ENCODE data around the gene FAM107B. TPM values are rescaled to one million over a fixed set of nuclear protein-coding genes. Genes with fewer than 3 reads are reported as not detected.

Gene FAM107B
- total RNA-seq, 1 experiment from 2014 or later: 158 TPM

- Histone ChIP-seq H3K27me3 (ENCODE audit: low read length) (no peaks in the 10 kb centered on the region), H3K27ac (ENCODE audit: low read length) (no peak overlapping the region), H3K4me3 (ENCODE audit: low read length) (no peak overlapping the region), H3K36me3 (ENCODE audit: insufficient read depth, low read length) (no peaks in the 10 kb centered on the region), H2AFZ (ENCODE audit: low read length) (no peak overlapping the region), H4K20me1 (ENCODE audit: insufficient read depth, low read depth, low read length) (no peaks in the 10 kb centered on the region), H3K79me2 (ENCODE audit: low read length) (no peaks in the 10 kb centered on the region), H3K4me1 (ENCODE audit: low read length) (peaks cover 12% of the 10 kb centered on the region), H3K9ac (ENCODE audit: low read length) (no peak overlapping the region), H3K9me2 (replicated peaks; ENCODE audit: insufficient read depth, low read length) (no peaks in the 10 kb centered on the region), H3K9me3 (ENCODE audit: low read length) (no peaks in the 10 kb centered on the region), H3K4me2 (ENCODE audit: low read depth, low read length, poor library complexity, severe bottlenecking) (no peak overlapping the region)
- no peak for DNase-seq
These were observed 74.2 kb downstream of the FAM107B start for GRCh38 chr10:14700546-14700945.

- H3K9me2 ChIP-seq (replicated peaks; ENCODE audit: insufficient read depth, low read length): no peaks in the 10 kb centered on the region
- no peaks in the 10 kb centered on the region for H3K79me2 ChIP-seq (ENCODE audit: low read length)
- H3K9ac ChIP-seq (ENCODE audit: low read length): no peak overlapping the region
- no peak overlapping the region for H3K27ac ChIP-seq (ENCODE audit: low read length)
- H3K36me3 ChIP-seq (ENCODE audit: insufficient read depth, low read length): no peaks in the 10 kb centered on the region
- no peak overlapping the region for H3K4me3 ChIP-seq (ENCODE audit: low read length)
- no peak for DNase-seq
- no peaks in the 10 kb centered on the region for H3K27me3 ChIP-seq (ENCODE audit: low read length)
- no peak overlapping the region for H3K4me2 ChIP-seq (ENCODE audit: low read depth, low read length, poor library complexity, severe bottlenecking)
- H3K4me1 ChIP-seq (ENCODE audit: low read length): peaks cover 5% of the 10 kb centered on the region
- no peaks in the 10 kb centered on the region for H3K9me3 ChIP-seq (ENCODE audit: low read length)
- H2AFZ ChIP-seq (ENCODE audit: low read length): no peak overlapping the region
- H4K20me1 ChIP-seq (ENCODE audit: insufficient read depth, low read depth, low read length): no peaks in the 10 kb centered on the region
These were observed 75.2 kb downstream of the FAM107B start for GRCh38 chr10:14699482-14699881.

GRCh38 chr10:14698829-14699170, 75.9 kb downstream of the FAM107B start:
- no peaks in the 10 kb centered on the region for H3K36me3 ChIP-seq (ENCODE audit: insufficient read depth, low read length)
- peaks cover 5% of the 10 kb centered on the region for H3K4me1 ChIP-seq (ENCODE audit: low read length)
- no peak for DNase-seq
- no peak overlapping the region for H2AFZ ChIP-seq (ENCODE audit: low read length)
- H3K9me2 ChIP-seq (replicated peaks; ENCODE audit: insufficient read depth, low read length): no peaks in the 10 kb centered on the region
- H3K4me3 ChIP-seq (ENCODE audit: low read length): no peak overlapping the region
- H3K9me3 ChIP-seq (ENCODE audit: low read length): no peaks in the 10 kb centered on the region
- no peaks in the 10 kb centered on the region for H4K20me1 ChIP-seq (ENCODE audit: insufficient read depth, low read depth, low read length)
- H3K27ac ChIP-seq (ENCODE audit: low read length): no peak overlapping the region
- H3K9ac ChIP-seq (ENCODE audit: low read length): no peak overlapping the region
- no peak overlapping the region for H3K4me2 ChIP-seq (ENCODE audit: low read depth, low read length, poor library complexity, severe bottlenecking)
- H3K79me2 ChIP-seq (ENCODE audit: low read length): no peaks in the 10 kb centered on the region
- H3K27me3 ChIP-seq (ENCODE audit: low read length): no peaks in the 10 kb centered on the region

- Histone ChIP-seq H3K9me2 (replicated peaks; ENCODE audit: insufficient read depth, low read length) (no peaks in the 10 kb centered on the region), H3K9ac (ENCODE audit: low read length) (no peak overlapping the region), H3K27ac (ENCODE audit: low read length) (no peak overlapping the region), H3K9me3 (ENCODE audit: low read length) (no peaks in the 10 kb centered on the region), H2AFZ (ENCODE audit: low read length) (no peak overlapping the region), H3K36me3 (ENCODE audit: insufficient read depth, low read length) (no peaks in the 10 kb centered on the region), H3K4me1 (ENCODE audit: low read length) (peaks cover 5% of the 10 kb centered on the region), H3K4me2 (ENCODE audit: low read depth, low read length, poor library complexity, severe bottlenecking) (no peak overlapping the region), H4K20me1 (ENCODE audit: insufficient read depth, low read depth, low read length) (no peaks in the 10 kb centered on the region), H3K4me3 (ENCODE audit: low read length) (no peak overlapping the region), H3K27me3 (ENCODE audit: low read length) (no peaks in the 10 kb centered on the region), H3K79me2 (ENCODE audit: low read length) (no peaks in the 10 kb centered on the region)
- no peak for DNase-seq
These were observed 76.4 kb downstream of the FAM107B start for GRCh38 chr10:14698111-14698828.

GRCh38 chr10:14697281-14697680, 77.4 kb downstream of the FAM107B start:
- no peaks in the 10 kb centered on the region for H3K9me3 ChIP-seq (ENCODE audit: low read length)

GRCh38 chr10:14696821-14697220, 77.9 kb downstream of the FAM107B start:
- no peaks in the 10 kb centered on the region for H3K27me3 ChIP-seq (ENCODE audit: low read length)
- H3K4me1 ChIP-seq (ENCODE audit: low read length): peaks cover 5% of the 10 kb centered on the region
- no peaks in the 10 kb centered on the region for H3K36me3 ChIP-seq (ENCODE audit: insufficient read depth, low read length)
- no peak overlapping the region for H2AFZ ChIP-seq (ENCODE audit: low read length)
- no peaks in the 10 kb centered on the region for H3K79me2 ChIP-seq (ENCODE audit: low read length)
- H3K27ac ChIP-seq (ENCODE audit: low read length): no peak overlapping the region
- no peaks in the 10 kb centered on the region for H3K9me3 ChIP-seq (ENCODE audit: low read length)
- H3K4me2 ChIP-seq (ENCODE audit: low read depth, low read length, poor library complexity, severe bottlenecking): no peak overlapping the region
- no peaks in the 10 kb centered on the region for H3K9me2 ChIP-seq (replicated peaks; ENCODE audit: insufficient read depth, low read length)
- DNase-seq: no peak
- no peak overlapping the region for H3K4me3 ChIP-seq (ENCODE audit: low read length)
- H4K20me1 ChIP-seq (ENCODE audit: insufficient read depth, low read depth, low read length): no peaks in the 10 kb centered on the region
- H3K9ac ChIP-seq (ENCODE audit: low read length): no peak overlapping the region

More at GRCh38 chr10:14697281-14697680, 77.4 kb downstream of the FAM107B start:
- no peak overlapping the region for H3K4me2 ChIP-seq (ENCODE audit: low read depth, low read length, poor library complexity, severe bottlenecking)
- no peaks in the 10 kb centered on the region for H3K27me3 ChIP-seq (ENCODE audit: low read length)
- DNase-seq: no peak
- H3K9ac ChIP-seq (ENCODE audit: low read length): no peak overlapping the region
- H3K27ac ChIP-seq (ENCODE audit: low read length): no peak overlapping the region
- no peaks in the 10 kb centered on the region for H4K20me1 ChIP-seq (ENCODE audit: insufficient read depth, low read depth, low read length)
- no peaks in the 10 kb centered on the region for H3K9me2 ChIP-seq (replicated peaks; ENCODE audit: insufficient read depth, low read length)
- no peaks in the 10 kb centered on the region for H3K36me3 ChIP-seq (ENCODE audit: insufficient read depth, low read length)
- H2AFZ ChIP-seq (ENCODE audit: low read length): no peak overlapping the region
- no peak overlapping the region for H3K4me3 ChIP-seq (ENCODE audit: low read length)
- H3K4me1 ChIP-seq (ENCODE audit: low read length): peaks cover 5% of the 10 kb centered on the region
- no peaks in the 10 kb centered on the region for H3K79me2 ChIP-seq (ENCODE audit: low read length)

GRCh38 chr10:14695847-14696480, 78.7 kb downstream of the FAM107B start:
- no peaks in the 10 kb centered on the region for H3K9me2 ChIP-seq (replicated peaks; ENCODE audit: insufficient read depth, low read length)
- H3K9me3 ChIP-seq (ENCODE audit: low read length): no peaks in the 10 kb centered on the region
- peak; percentile 47 for DNase-seq
- no peaks in the 10 kb centered on the region for H3K79me2 ChIP-seq (ENCODE audit: low read length)
- H3K27ac ChIP-seq (ENCODE audit: low read length): no peak overlapping the region
- no peaks in the 10 kb centered on the region for H4K20me1 ChIP-seq (ENCODE audit: insufficient read depth, low read depth, low read length)
- H3K4me3 ChIP-seq (ENCODE audit: low read length): no peak overlapping the region
- H3K9ac ChIP-seq (ENCODE audit: low read length): no peak overlapping the region
- H3K36me3 ChIP-seq (ENCODE audit: insufficient read depth, low read length): no peaks in the 10 kb centered on the region
- no peaks in the 10 kb centered on the region for H3K27me3 ChIP-seq (ENCODE audit: low read length)
- no peak overlapping the region for H2AFZ ChIP-seq (ENCODE audit: low read length)
- H3K4me1 ChIP-seq (ENCODE audit: low read length): peaks cover 5% of the 10 kb centered on the region
- no peak overlapping the region for H3K4me2 ChIP-seq (ENCODE audit: low read depth, low read length, poor library complexity, severe bottlenecking)

- Histone ChIP-seq H3K79me2 (ENCODE audit: low read length) (no peaks in the 10 kb centered on the region), H4K20me1 (ENCODE audit: insufficient read depth, low read depth, low read length) (no peaks in the 10 kb centered on the region)
These were observed 80.8 kb downstream of the FAM107B start for GRCh38 chr10:14693891-14694290.

More at GRCh38 chr10:14693891-14694290, 80.8 kb downstream of the FAM107B start:
- Histone ChIP-seq H3K27me3 (ENCODE audit: low read length) (no peaks in the 10 kb centered on the region), H3K9me3 (ENCODE audit: low read length) (no peaks in the 10 kb centered on the region), H3K9me2 (replicated peaks; ENCODE audit: insufficient read depth, low read length) (no peaks in the 10 kb centered on the region), H3K9ac (ENCODE audit: low read length) (no peak overlapping the region), H3K4me3 (ENCODE audit: low read length) (no peak overlapping the region), H3K4me2 (ENCODE audit: low read depth, low read length, poor library complexity, severe bottlenecking) (no peak overlapping the region), H2AFZ (ENCODE audit: low read length) (no peak overlapping the region), H3K36me3 (ENCODE audit: insufficient read depth, low read length) (no peaks in the 10 kb centered on the region), H3K27ac (ENCODE audit: low read length) (no peak overlapping the region), H3K4me1 (ENCODE audit: low read length) (peaks cover 5% of the 10 kb centered on the region)
- DNase-seq: no peak

Measured in Karpas-422 (cell line).